GM12878 (cell line): ENCODE data around the gene RASGRP3.

Source experiments
- CBX5 ChIP-seq: sonication (generic); IDR thresholded peaks from 2 replicates; pipeline ENCODE4 v1.6.1; 2016; ENCODE audit warnings: low read depth, moderate library complexity, mild to moderate bottlenecking, inconsistent platforms
- CEBPB ChIP-seq, 2 experiments: fragments of 150-350 bp in 1 of 2; IDR thresholded peaks; 2 replicates each; pipeline ENCODE4 v1.6.1; 2012 to 2014; ENCODE audit warnings: low read depth in 2 of 2, low read length in 2 of 2, borderline replicate concordance in 1 of 2, inconsistent platforms in 1 of 2
- CHD2 ChIP-seq: IDR thresholded peaks from 2 replicates; pipeline ENCODE4 v1.6.1; 2011; ENCODE audit warnings: low read depth, low read length, improper control_type of control experiment, borderline replicate concordance
- EP300 ChIP-seq, 2 experiments: fragments of 150-350 bp in 1 of 2; IDR thresholded peaks; 2 replicates each; pipeline ENCODE4 v1.6.1; 2011 to 2012; ENCODE audit warnings: low read depth in 2 of 2, low read length in 2 of 2, borderline replicate concordance in 1 of 2, improper control_type of control experiment in 1 of 2, inconsistent platforms in 1 of 2; ENCODE audit not compliant: control insufficient read depth in 1 of 2
- ETV6 ChIP-seq, 2 experiments: fragments of 450-650 bp in 1 of 2; IDR thresholded peaks in 1 of 2; conservative IDR thresholded peaks in 1 of 2; 2 replicates each; pipeline ENCODE4 v1.6.1; 2014; ENCODE audit warnings: antibody characterized with exemption in 1 of 2, borderline replicate concordance in 1 of 2, low read depth in 1 of 2, mild to moderate bottlenecking in 1 of 2, moderate library complexity in 1 of 2
- JUND ChIP-seq: IDR thresholded peaks from 2 replicates; pipeline ENCODE4 v1.6.1; 2012; ENCODE audit warnings: low read depth, mild to moderate bottlenecking, low read length, improper control_type of control experiment, moderate library complexity
- KDM1A ChIP-seq: fragments of 200-600 bp; sonication (generic); IDR thresholded peaks from 2 replicates; pipeline ENCODE4 v1.6.1; 2016; ENCODE audit warnings: borderline replicate concordance
- NFYA ChIP-seq: IDR thresholded peaks from 2 replicates; pipeline ENCODE4 v1.6.1; 2011; ENCODE audit warnings: low read depth, mild to moderate bottlenecking, low read length, improper control_type of control experiment, borderline replicate concordance
- POLR2AphosphoS5 ChIP-seq: IDR thresholded peaks from 2 replicates; pipeline ENCODE4 v1.6.1; 2011; ENCODE audit warnings: mild to moderate bottlenecking, low read length, inconsistent platforms
- REST ChIP-seq: IDR thresholded peaks from 2 replicates; pipeline ENCODE4 v1.6.1; 2012; ENCODE audit warnings: mild to moderate bottlenecking, low read depth, low read length
- SMC3 ChIP-seq: IDR thresholded peaks from 2 replicates; pipeline ENCODE4 v1.6.1; 2011; ENCODE audit warnings: low read length, improper control_type of control experiment, borderline replicate concordance
- YY1 ChIP-seq: IDR thresholded peaks from 2 replicates; pipeline ENCODE4 v1.6.1; 2011; ENCODE audit warnings: low read depth, mild to moderate bottlenecking, low read length
- ZNF592 ChIP-seq: fragments of 450-650 bp; IDR thresholded peaks from 2 replicates; pipeline ENCODE4 v1.6.1; 2017; ENCODE audit warnings: mild to moderate bottlenecking, moderate library complexity

GRCh38 chr2:33451825-33452224, 24.6 kb upstream of the RASGRP3 start:
- TF ChIP-seq POLR2AphosphoS5 (no peak), YY1 (no peak), CHD2 (no peak), CBX5 (no peak), ZNF592 (no peak), ETV6 (conservative IDR thresholded peaks at IDR 0.05 in 1 of 2, IDR thresholded peaks at IDR 0.05 in 1 of 2; ENCODE audit: borderline replicate concordance in 1 of 2, low read depth in 1 of 2) (no peak), KDM1A (no peak), SMC3 (no peak), JUND (no peak), REST (no peak), EP300 (IDR thresholded peaks at IDR 0.05; ENCODE audit: borderline replicate concordance in 1 of 2, control insufficient read depth in 1 of 2, low read depth in 2 of 2, low read length in 2 of 2) (no peak), CEBPB (IDR thresholded peaks at IDR 0.05; ENCODE audit: borderline replicate concordance in 1 of 2, low read depth in 2 of 2, low read length in 2 of 2) (no peak), NFYA (no peak)
